Activated naive CD8-positive, alpha-beta T cell treated with anti-CD3 and anti-CD28 coated beads, Interleukin-2, amount 10 ng/mL, durations not matched to agents 7 days and 5 days (primary cell): ENCODE data around the gene KLHL8. TPM values are rescaled to one million over a fixed set of nuclear protein-coding genes. Genes with fewer than 3 reads are reported as not detected.

ENCODE experiments used
- ATAC-seq: fragments of 150-1000 bp; cut with Tn5 transposase; one replicate; pipeline ENCODE4 v1.10.0; 2021; ENCODE audit warnings: low read depth, moderate library complexity
- POLR2A ChIA-PET: fragments of 350-600 bp; sonication (Branson Sonifier 250); formaldehyde crosslinking; loops from one replicate; lab custom pipeline; 2021; ENCODE audit warnings: antibody characterized with exemption; lab: Charles Lee
- DNase-seq: peaks from one replicate; pipeline ENCODE4 v3.0.0; 2021
- H3K27ac Mint-ChIP-seq: one replicate; pipeline ENCODE4 v1.8.0; 2022; ENCODE audit warnings: mild to moderate bottlenecking, mixed read lengths
- H3K27me3 Mint-ChIP-seq: one replicate; pipeline ENCODE4 v1.8.0; 2022; ENCODE audit warnings: mild to moderate bottlenecking, moderate library complexity, mixed read lengths
- H3K36me3 Mint-ChIP-seq: one replicate; pipeline ENCODE4 v1.8.0; 2021; ENCODE audit warnings: mild to moderate bottlenecking, mixed read lengths
- H3K4me1 Mint-ChIP-seq: one replicate; pipeline ENCODE4 v1.8.0; 2021; ENCODE audit warnings: mixed read lengths
- H3K4me3 Mint-ChIP-seq: one replicate; pipeline ENCODE4 v1.8.0; 2022; ENCODE audit warnings: mild to moderate bottlenecking, moderate library complexity, mixed read lengths
- H3K9me3 Mint-ChIP-seq: one replicate; pipeline ENCODE4 v1.8.0; 2021; ENCODE audit warnings: mixed read lengths
- total RNA-seq, 2 experiments: library from RNA; stranded (reverse); gene quantifications; one replicate each; pipeline ENCODE4 v1.2.3, GENCODE V29; 2021

KLHL8 gene
- total RNA-seq, result 10 to 100 TPM; 12.6 to 13.7 TPM

- peak; percentile 95 for DNase-seq
- Mint-ChIP-seq H3K4me1 (peaks cover 10% of the 10 kb centered on the region), H3K4me3 (peak within 1 kb of the TSS; percentile 88), H3K27me3 (peaks cover 3% of the 10 kb centered on the region), H3K9me3 (no peaks in the 10 kb centered on the region), H3K27ac (peak within 1 kb of the TSS; percentile 93), H3K36me3 (peaks cover 8% of the 10 kb centered on the region)
- POLR2A ChIA-PET, result interaction anchor here (1.1 to 3.4 kb wide), 5 partner anchors 11 to 214 kb away, joined by 3 to 21 read pairs (median 6); partner anchors contain the start of gene NUDT9
- peak; percentile 91 for ATAC-seq
These were observed at the start of gene KLHL8 for GRCh38 chr4:87220094-87220822. TSS of gene KLHL8 (minus strand) at chr4:87220618. CDS start at chr4:87195539, 25,079 bp downstream.

GRCh38 chr4:87270144-87270543 is 49.7 kb upstream of the KLHL8 start:
- Mint-ChIP-seq H3K27ac (no peak overlapping the region), H3K4me3 (no peak overlapping the region), H3K36me3 (no peaks in the 10 kb centered on the region), H3K9me3 (no peaks in the 10 kb centered on the region), H3K27me3 (peaks cover 3% of the 10 kb centered on the region), H3K4me1 (no peaks in the 10 kb centered on the region)
- ATAC-seq, result no peak
- POLR2A ChIA-PET, result no interaction called here
- no peak for DNase-seq

- Mint-ChIP-seq H3K4me1 (peaks cover 2% of the 10 kb centered on the region), H3K4me3 (no peak overlapping the region), H3K27ac (no peak overlapping the region), H3K27me3 (peaks cover 4% of the 10 kb centered on the region), H3K36me3 (no peaks in the 10 kb centered on the region), H3K9me3 (no peaks in the 10 kb centered on the region)
- POLR2A ChIA-PET, result no interaction called here
- DNase-seq, result no peak
- ATAC-seq, result no peak
These were observed 48.0 kb upstream of the KLHL8 start for GRCh38 chr4:87268411-87268810.

DNA sequence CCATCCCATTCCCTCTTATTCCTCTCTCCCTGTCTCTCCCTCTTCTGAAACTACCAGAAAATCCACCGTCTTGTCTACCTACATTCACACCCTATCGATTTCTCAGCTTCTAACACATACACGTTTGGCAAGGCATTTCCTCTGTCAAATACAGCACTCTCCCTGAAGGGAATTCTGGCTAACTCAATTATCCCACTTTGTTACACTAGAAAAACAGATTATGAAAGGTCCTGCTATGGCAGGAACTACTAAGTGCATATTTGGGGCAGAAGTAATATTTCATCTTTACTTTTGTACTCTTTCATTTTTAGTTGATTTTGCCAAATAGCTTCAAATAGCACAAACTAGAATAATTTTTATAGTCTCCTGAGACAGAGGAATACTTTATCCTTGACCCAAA is 46.6 kb upstream of the KLHL8 start:
- no peaks in the 10 kb centered on the region for H3K36me3 Mint-ChIP-seq
- POLR2A ChIA-PET, result no interaction called here
- H3K4me3 Mint-ChIP-seq, result no peak overlapping the region
- DNase-seq, result no peak
- no peaks in the 10 kb centered on the region for H3K9me3 Mint-ChIP-seq
- no peak overlapping the region for H3K27ac Mint-ChIP-seq
- H3K4me1 Mint-ChIP-seq, result peaks cover 2% of the 10 kb centered on the region
- ATAC-seq, result no peak
- H3K27me3 Mint-ChIP-seq, result peaks cover 4% of the 10 kb centered on the region

GRCh38 chr4:87262886-87263285 is 42.5 kb upstream of the KLHL8 start:
- ATAC-seq (no peak), DNase-seq (no peak)
- Mint-ChIP-seq H3K27me3 (peaks cover 8% of the 10 kb centered on the region), H3K4me1 (peaks cover 2% of the 10 kb centered on the region), H3K9me3 (no peaks in the 10 kb centered on the region), H3K36me3 (no peaks in the 10 kb centered on the region), H3K4me3 (no peak overlapping the region), H3K27ac (no peak overlapping the region)
- POLR2A ChIA-PET, result no interaction called here

DNA sequence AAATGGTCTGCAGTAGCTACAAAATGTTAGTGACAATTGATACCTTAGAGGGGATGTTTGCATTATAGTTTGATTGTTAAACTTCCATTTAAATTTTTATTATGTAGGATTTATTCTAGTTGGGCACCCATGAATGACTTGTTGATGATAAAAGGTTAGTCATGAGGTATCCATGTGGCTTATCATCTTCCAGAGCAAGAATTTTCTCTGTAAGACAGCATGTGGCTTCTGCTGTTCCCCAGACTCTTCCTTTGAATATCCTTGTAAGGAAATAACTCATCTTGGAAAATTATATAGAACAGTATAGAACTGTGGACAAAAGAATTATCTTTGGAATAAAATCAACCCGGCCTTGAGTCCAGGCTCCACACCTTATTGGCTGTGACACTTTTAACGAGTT is 40.1 kb upstream of the KLHL8 start:
- POLR2A ChIA-PET, result no interaction called here

GRCh38 chr4:87258677-87259076 is 38.3 kb upstream of the KLHL8 start:
- ATAC-seq, result no peak
- Mint-ChIP-seq H3K4me3 (no peak overlapping the region), H3K36me3 (no peaks in the 10 kb centered on the region), H3K9me3 (peaks cover 4% of the 10 kb centered on the region), H3K27me3 (peaks cover 6% of the 10 kb centered on the region), H3K27ac (no peak overlapping the region), H3K4me1 (no peaks in the 10 kb centered on the region)
- POLR2A ChIA-PET, result no interaction called here
- DNase-seq, result no peak

More for the DNA sequence above, 40.1 kb upstream of the KLHL8 start:
- Mint-ChIP-seq H3K9me3 (peaks cover 4% of the 10 kb centered on the region), H3K27me3 (peaks cover 8% of the 10 kb centered on the region), H3K4me3 (no peak overlapping the region), H3K4me1 (peaks cover 2% of the 10 kb centered on the region), H3K27ac (no peak overlapping the region), H3K36me3 (no peaks in the 10 kb centered on the region)
- DNase-seq, result no peak
- no peak for ATAC-seq

DNA sequence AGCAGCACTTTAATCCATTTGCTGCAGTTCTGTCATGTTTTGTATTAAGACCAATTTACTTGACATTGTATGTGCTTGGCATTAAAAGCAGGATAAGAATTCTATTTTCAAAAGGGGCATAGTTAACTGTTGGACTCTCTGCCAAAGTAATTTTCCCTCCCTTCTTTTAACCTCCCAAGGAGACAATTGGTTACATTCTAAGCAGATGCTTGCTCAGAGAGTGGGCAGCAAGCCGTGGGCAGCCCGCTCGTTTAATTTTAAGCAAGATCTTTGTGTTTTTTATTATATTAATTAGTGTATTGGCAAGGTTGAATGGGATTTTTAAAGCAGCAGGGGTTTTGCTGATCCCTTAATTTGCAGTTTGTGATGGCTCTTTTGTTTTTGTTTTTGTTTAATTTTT is 37.1 kb upstream of the KLHL8 start:
- Mint-ChIP-seq H3K4me1 (no peaks in the 10 kb centered on the region), H3K9me3 (peaks cover 4% of the 10 kb centered on the region)
- POLR2A ChIA-PET, result no interaction called here

GRCh38 chr4:87255755-87256154 is 35.3 kb upstream of the KLHL8 start:
- H3K27ac Mint-ChIP-seq, result no peak overlapping the region

More for the DNA sequence above, 37.1 kb upstream of the KLHL8 start:
- Mint-ChIP-seq H3K4me3 (no peak overlapping the region), H3K36me3 (no peaks in the 10 kb centered on the region), H3K27me3 (peaks cover 7% of the 10 kb centered on the region), H3K27ac (no peak overlapping the region)
- no peak for DNase-seq
- ATAC-seq, result no peak

DNA sequence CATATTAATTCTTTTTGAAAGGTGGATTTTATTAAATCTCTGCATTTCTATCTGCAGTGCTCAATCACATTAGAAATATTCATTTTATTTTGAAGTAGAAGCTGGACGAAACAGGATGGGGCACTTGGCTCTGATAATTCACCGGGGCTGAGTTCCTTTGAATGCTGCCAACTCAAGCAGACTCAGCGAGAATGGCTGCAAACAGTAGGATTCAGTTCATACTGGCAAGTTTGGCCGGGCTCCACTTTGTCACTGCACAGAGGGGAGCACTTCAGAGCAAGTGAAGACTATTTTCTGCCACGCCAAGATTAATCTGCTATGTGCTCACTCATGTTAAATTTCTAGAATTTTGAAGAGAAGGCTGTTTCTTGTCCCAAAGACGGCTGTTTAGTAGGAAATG is 30.7 kb upstream of the KLHL8 start:
- H3K4me3 Mint-ChIP-seq, result no peak overlapping the region
- H3K4me1 Mint-ChIP-seq, result no peaks in the 10 kb centered on the region
- H3K27ac Mint-ChIP-seq, result no peak overlapping the region
- no peak for DNase-seq
- peaks cover 6% of the 10 kb centered on the region for H3K9me3 Mint-ChIP-seq
- peaks cover 15% of the 10 kb centered on the region for H3K27me3 Mint-ChIP-seq
- POLR2A ChIA-PET, result no interaction called here
- no peaks in the 10 kb centered on the region for H3K36me3 Mint-ChIP-seq
- ATAC-seq, result no peak

More at GRCh38 chr4:87255755-87256154, 35.3 kb upstream of the KLHL8 start:
- Mint-ChIP-seq H3K4me3 (no peak overlapping the region), H3K36me3 (no peaks in the 10 kb centered on the region), H3K9me3 (peaks cover 4% of the 10 kb centered on the region), H3K27me3 (peaks cover 10% of the 10 kb centered on the region), H3K4me1 (no peaks in the 10 kb centered on the region)
- POLR2A ChIA-PET, result no interaction called here
- DNase-seq, result no peak
- no peak for ATAC-seq

DNA sequence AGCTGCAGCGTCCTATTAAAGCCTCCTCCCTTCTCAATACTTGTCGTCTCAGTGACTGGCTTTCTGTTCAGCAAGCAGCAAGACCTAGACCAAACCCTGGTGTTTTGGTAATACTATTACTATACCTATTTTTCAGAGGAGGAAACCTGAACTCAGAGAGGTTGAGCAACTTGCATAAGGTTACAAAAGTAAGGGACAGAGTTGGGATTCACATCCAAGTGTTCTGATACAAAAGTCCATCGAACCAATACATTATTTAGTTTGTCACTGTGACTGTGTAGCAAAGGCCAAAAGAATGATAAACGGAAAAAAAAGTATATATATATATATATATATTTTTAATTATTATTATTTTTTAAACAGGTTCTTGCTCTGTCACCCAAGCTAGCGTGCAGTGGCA is 29.9 kb upstream of the KLHL8 start:
- Mint-ChIP-seq H3K27me3 (peaks cover 15% of the 10 kb centered on the region), H3K36me3 (no peaks in the 10 kb centered on the region), H3K4me1 (no peaks in the 10 kb centered on the region), H3K4me3 (no peak overlapping the region), H3K27ac (no peak overlapping the region), H3K9me3 (peaks cover 2% of the 10 kb centered on the region)
- POLR2A ChIA-PET, result no interaction called here
- no peak for ATAC-seq
- DNase-seq, result no peak

DNA sequence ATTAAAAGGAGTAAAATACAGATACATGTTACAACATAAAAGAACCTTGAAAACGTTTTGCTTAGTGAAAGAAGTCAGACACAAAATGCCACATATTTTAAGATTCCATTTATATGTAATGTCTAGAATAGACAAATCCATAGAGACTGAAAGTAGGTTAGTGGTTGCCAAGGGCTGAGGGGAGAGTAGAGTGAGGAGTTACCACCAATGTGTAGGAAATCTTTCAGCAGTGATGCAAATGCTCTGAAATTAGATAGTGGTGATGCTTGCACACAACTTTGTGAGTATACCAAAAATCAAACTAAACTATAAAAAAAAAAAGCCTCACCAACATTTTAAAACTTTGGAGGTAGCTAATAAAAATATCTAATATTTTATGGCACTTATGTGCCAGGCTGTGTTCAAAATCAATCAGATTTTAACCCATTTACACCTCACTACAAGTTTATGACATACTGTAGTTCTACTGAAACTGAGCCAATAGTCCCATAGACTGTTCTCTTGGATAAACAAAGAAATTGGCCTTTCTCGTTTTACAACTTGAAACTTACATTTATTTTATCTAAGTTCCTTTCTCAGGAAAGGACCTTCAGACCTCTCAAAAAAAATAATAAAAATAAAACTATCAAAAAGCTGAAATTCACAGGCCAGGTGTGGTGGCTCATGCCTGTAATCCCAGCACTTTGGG is 29.1 kb upstream of the KLHL8 start:
- POLR2A ChIA-PET, result no interaction called here
- Mint-ChIP-seq H3K9me3 (peaks cover 2% of the 10 kb centered on the region), H3K27me3 (peaks cover 18% of the 10 kb centered on the region), H3K4me1 (no peaks in the 10 kb centered on the region), H3K36me3 (no peaks in the 10 kb centered on the region), H3K4me3 (no peak overlapping the region), H3K27ac (no peak overlapping the region)
- DNase-seq (no peak), ATAC-seq (no peak)

DNA sequence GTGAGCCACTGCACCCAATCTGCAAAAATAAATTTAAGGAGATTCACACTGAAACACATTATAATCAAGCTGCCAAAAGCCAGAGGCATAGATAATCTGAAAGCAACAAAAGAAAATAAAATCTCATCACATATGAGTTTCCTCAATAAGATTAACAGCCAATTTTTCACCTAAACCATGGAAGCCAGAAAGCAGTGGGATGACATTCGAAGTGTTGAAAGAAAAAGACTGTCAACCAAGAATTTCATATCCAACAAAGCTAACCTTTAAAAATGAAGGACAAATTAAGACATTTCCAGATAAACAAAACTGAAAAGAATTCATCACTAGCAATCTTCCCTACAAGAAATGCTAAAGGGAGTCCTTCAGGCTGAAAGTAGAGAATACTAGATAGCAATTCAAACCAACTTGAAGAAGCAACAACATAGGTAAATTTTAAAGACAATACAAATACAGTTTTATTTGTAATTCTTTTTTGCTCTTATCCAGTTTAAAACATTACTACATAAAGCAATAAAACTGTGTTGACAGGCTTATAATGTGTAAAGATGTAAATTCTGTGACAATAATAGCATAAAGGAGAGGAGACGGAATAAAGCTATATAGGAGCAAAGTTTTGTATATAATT is 23.1 kb upstream of the KLHL8 start:
- no peak overlapping the region for H3K27ac Mint-ChIP-seq
- ATAC-seq, result no peak
- H3K9me3 Mint-ChIP-seq, result peaks cover 12% of the 10 kb centered on the region
- no peak overlapping the region for H3K4me3 Mint-ChIP-seq
- peaks cover 18% of the 10 kb centered on the region for H3K27me3 Mint-ChIP-seq
- POLR2A ChIA-PET, result no interaction called here
- H3K4me1 Mint-ChIP-seq, result no peaks in the 10 kb centered on the region
- H3K36me3 Mint-ChIP-seq, result peaks cover 4% of the 10 kb centered on the region
- DNase-seq, result no peak
